ENCODE measurements around the gene CNGB1.

DNA sequence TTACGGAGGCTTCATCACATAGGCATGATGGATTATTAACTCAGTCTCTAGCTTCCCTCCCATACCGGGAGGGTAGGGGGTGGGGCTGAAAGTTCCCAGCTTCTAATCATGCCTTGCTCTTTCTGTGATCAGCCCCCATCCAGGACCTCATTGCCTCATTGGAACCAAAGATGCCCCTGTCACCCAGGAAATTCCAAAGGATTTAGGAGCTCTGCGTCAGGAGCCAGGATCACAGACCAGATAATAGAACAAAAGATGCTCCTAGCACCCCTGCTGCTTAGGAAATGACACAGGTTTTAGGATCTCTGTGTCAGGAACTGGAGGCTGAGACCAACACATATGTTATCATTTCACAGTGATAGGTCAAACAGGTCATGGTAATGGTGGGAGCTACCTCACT lies 40.0 kb upstream of the CNGB1 start:
- TF ChIP-seq, protein P1, sequence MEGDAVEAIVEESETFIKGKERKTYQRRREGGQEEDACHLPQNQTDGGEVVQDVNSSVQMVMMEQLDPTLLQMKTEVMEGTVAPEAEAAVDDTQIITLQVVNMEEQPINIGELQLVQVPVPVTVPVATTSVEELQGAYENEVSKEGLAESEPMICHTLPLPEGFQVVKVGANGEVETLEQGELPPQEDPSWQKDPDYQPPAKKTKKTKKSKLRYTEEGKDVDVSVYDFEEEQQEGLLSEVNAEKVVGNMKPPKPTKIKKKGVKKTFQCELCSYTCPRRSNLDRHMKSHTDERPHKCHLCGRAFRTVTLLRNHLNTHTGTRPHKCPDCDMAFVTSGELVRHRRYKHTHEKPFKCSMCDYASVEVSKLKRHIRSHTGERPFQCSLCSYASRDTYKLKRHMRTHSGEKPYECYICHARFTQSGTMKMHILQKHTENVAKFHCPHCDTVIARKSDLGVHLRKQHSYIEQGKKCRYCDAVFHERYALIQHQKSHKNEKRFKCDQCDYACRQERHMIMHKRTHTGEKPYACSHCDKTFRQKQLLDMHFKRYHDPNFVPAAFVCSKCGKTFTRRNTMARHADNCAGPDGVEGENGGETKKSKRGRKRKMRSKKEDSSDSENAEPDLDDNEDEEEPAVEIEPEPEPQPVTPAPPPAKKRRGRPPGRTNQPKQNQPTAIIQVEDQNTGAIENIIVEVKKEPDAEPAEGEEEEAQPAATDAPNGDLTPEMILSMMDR (IDR thresholded peaks at IDR 0.05): no peak
- TF ChIP-seq EZH2phosphoT487 (IDR thresholded peaks at IDR 0.05): no peak
- no peak for TF ChIP-seq EZH2 (IDR thresholded peaks at IDR 0.05)
